ENCODE results near the gene CNTN4. TPM values are rescaled to one million over a fixed set of nuclear protein-coding genes. Genes with fewer than 3 reads are reported as not detected.
"Not testable (repeated sequence)": the region's sequence is repeated elsewhere in the genome, so short reads cannot be mapped to it uniquely, and the experiment has no call there.

The CNTN4 gene
- total RNA-seq, 1 donor from 2014 or later: 48.3 TPM

DNA sequence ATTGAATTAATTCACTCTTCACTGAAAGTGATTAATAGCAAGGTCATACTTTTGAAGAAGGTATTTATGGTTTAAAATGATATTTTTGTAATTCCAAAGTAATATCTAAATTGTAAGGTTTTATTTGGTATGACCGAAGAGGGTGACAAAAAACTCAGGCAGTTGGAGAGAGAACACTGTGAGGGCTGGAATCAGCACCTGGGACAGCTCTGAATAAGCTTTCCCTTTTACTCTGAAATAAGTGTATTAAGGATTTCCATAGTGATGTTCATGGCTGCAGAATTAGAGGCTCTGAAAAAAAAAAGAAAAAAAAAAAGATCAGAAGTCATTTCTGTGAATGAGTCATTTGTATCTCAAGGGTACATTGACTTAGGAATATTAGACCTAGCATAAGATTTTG lies 712.1 kb downstream of the CNTN4 start:
- DNase-seq (ENCODE audit: extremely low spot score, unreplicated experiment): no peak
- TF ChIP-seq, protein P1, sequence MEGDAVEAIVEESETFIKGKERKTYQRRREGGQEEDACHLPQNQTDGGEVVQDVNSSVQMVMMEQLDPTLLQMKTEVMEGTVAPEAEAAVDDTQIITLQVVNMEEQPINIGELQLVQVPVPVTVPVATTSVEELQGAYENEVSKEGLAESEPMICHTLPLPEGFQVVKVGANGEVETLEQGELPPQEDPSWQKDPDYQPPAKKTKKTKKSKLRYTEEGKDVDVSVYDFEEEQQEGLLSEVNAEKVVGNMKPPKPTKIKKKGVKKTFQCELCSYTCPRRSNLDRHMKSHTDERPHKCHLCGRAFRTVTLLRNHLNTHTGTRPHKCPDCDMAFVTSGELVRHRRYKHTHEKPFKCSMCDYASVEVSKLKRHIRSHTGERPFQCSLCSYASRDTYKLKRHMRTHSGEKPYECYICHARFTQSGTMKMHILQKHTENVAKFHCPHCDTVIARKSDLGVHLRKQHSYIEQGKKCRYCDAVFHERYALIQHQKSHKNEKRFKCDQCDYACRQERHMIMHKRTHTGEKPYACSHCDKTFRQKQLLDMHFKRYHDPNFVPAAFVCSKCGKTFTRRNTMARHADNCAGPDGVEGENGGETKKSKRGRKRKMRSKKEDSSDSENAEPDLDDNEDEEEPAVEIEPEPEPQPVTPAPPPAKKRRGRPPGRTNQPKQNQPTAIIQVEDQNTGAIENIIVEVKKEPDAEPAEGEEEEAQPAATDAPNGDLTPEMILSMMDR (IDR thresholded peaks at IDR 0.05): no peak
- Mint-ChIP-seq H3K27me3 (ENCODE audit: unreplicated experiment) (no peaks in the 10 kb centered on the region), H3K27ac (ENCODE audit: unreplicated experiment) (no peak overlapping the region), H3K9me3 (ENCODE audit: unreplicated experiment) (peaks cover 68% of the 10 kb centered on the region), H3K36me3 (ENCODE audit: unreplicated experiment) (no peaks in the 10 kb centered on the region), H3K4me1 (ENCODE audit: unreplicated experiment) (no peaks in the 10 kb centered on the region), H3K4me3 (ENCODE audit: unreplicated experiment) (no peak overlapping the region)

DNA sequence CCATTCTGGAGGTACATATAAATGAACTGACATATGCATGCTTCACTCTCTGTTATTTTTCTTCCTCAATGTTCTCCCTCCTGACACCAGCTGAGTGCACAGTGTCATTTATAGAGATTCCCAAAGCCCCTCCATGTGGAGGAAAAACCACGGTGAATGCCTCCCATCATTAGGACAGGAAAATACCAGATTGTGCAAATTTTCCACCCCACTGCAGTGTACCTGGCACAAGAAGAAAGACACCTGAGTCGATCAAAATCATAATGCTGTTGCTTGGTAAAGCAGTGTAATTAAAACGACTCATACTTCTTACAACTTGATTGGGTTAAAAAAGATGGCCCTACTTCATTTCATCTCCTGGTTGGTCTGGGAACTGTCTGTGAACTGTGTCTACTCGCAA lies 720.9 kb downstream of the CNTN4 start:
- no peaks in the 10 kb centered on the region for H3K36me3 Mint-ChIP-seq (ENCODE audit: unreplicated experiment)
- H3K4me3 Mint-ChIP-seq (ENCODE audit: unreplicated experiment): no peak overlapping the region
- no peaks in the 10 kb centered on the region for H3K4me1 Mint-ChIP-seq (ENCODE audit: unreplicated experiment)
- no peaks in the 10 kb centered on the region for H3K27me3 Mint-ChIP-seq (ENCODE audit: unreplicated experiment)
- TF ChIP-seq, protein P1 (IDR thresholded peaks at IDR 0.05): no peak
- peaks cover 28% of the 10 kb centered on the region for H3K9me3 Mint-ChIP-seq (ENCODE audit: unreplicated experiment)
- no peak for DNase-seq (ENCODE audit: extremely low spot score, unreplicated experiment)
- no peak overlapping the region for H3K27ac Mint-ChIP-seq (ENCODE audit: unreplicated experiment)

DNA sequence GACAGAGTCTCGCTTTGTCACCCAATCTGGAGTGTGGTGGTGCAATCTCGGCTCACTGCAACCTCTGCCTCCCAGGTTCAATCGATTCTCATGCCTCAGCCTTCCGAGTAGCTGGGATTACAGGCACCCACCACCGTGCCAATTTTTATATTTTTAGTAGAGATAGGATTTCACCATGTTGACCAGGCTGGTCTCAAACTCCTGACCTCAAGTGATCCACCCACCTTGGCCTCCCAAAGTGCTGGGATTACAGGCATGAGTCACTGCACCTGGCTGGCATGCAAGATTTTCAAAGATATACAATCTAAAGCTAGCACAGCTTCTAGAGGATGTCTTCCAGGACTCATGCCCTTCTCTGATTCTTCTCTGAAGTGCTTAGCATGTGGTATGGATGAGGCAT lies 722.3 kb downstream of the CNTN4 start:
- not testable (repeated sequence) for H3K4me3 Mint-ChIP-seq (ENCODE audit: unreplicated experiment); H3K4me1 Mint-ChIP-seq (ENCODE audit: unreplicated experiment); DNase-seq (ENCODE audit: extremely low spot score, unreplicated experiment); H3K27me3 Mint-ChIP-seq (ENCODE audit: unreplicated experiment); H3K27ac Mint-ChIP-seq (ENCODE audit: unreplicated experiment); H3K36me3 Mint-ChIP-seq (ENCODE audit: unreplicated experiment)
- H3K9me3 Mint-ChIP-seq (ENCODE audit: unreplicated experiment): peaks cover 16% of the 10 kb centered on the region

DNA sequence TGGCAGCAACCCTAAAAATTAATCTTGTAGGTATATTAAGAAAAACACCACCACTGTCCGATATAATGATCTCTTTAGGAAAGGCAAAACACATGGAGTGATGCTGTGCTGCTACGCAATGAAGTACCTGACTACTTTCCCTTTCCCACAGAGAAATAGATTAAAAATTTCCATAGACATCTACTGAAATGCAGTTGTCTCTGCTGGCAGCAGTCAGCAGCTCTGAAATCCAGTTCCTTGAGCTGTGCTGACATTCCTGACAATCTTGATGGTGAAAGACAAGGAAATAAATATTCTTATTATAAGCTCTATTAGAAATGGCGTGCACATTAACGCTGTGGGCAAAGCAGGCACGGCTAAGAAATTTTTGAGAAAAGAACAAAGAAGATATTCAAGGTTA lies 723.9 kb downstream of the CNTN4 start:
- DNase-seq (ENCODE audit: extremely low spot score, unreplicated experiment): no peak
- Mint-ChIP-seq H3K27me3 (ENCODE audit: unreplicated experiment) (no peaks in the 10 kb centered on the region), H3K36me3 (ENCODE audit: unreplicated experiment) (no peaks in the 10 kb centered on the region), H3K27ac (ENCODE audit: unreplicated experiment) (no peak overlapping the region), H3K4me3 (ENCODE audit: unreplicated experiment) (no peak overlapping the region), H3K4me1 (ENCODE audit: unreplicated experiment) (no peaks in the 10 kb centered on the region), H3K9me3 (ENCODE audit: unreplicated experiment) (peaks cover 17% of the 10 kb centered on the region)
- TF ChIP-seq, protein P1 (IDR thresholded peaks at IDR 0.05): no peak

DNA sequence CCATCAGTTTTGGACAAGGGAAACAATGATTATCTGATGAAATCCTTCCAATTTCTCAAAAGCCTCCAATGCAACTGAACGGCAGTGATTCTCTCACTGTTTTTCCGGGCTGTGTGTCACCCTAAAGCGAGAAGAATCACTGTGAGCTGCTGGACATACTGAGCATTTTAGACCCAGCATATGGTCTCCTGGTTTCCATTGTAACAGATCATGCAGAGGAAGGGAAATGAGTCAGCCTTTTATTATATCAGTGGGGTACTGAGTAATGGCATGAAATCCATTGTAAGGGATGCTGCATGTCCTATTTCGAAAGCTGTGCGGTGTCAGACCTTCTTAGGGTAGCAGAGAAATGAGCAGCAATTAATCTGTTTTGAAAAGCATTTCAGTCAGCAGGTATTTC lies 724.4 kb downstream of the CNTN4 start:
- TF ChIP-seq, protein P1 (IDR thresholded peaks at IDR 0.05): no peak
- Mint-ChIP-seq H3K27me3 (ENCODE audit: unreplicated experiment) (no peaks in the 10 kb centered on the region), H3K4me1 (ENCODE audit: unreplicated experiment) (no peaks in the 10 kb centered on the region), H3K36me3 (ENCODE audit: unreplicated experiment) (no peaks in the 10 kb centered on the region), H3K9me3 (ENCODE audit: unreplicated experiment) (peaks cover 13% of the 10 kb centered on the region), H3K27ac (ENCODE audit: unreplicated experiment) (no peak overlapping the region), H3K4me3 (ENCODE audit: unreplicated experiment) (no peak overlapping the region)
- DNase-seq (ENCODE audit: extremely low spot score, unreplicated experiment): no peak

Data from osteocyte (in vitro differentiated cells).